ENCODE measurements around the gene APBA1. TPM values are rescaled to one million over a fixed set of nuclear protein-coding genes. Genes with fewer than 3 reads are reported as not detected.

The APBA1 gene
- total RNA-seq, 1 experiment from 2014 or later, result 1.8 TPM

DNA sequence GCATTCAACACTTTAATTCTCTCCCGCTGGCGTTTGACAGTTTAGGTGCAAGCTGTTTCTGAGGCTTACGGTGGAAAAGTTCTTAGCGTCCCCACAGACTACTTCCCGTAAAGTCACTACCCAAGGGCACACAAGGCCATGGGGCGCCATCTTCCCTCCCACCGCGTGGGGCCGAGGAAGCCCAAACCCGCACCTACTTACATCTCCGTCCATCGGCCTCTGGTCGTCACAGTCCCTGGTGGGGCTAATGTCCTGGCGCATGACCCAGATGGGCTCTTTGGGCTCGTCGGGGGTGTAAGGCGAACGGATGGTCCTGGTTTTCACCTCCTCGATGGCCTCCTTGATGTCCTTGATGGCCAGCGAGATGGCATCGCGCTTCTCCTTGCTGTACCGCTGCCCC is 156.4 kb downstream of the APBA1 start:
- no peaks in the 10 kb centered on the region; a peak in 1 of 7 replicates for H3K36me3 Mint-ChIP-seq (ENCODE audit: insufficient read depth in 1 of 3, low read depth in 3 of 3)
- Histone ChIP-seq H2AK5ac (ENCODE audit: insufficient read length, low read length) (no peak overlapping the region), H2BK15ac (ENCODE audit: low read depth, low read length) (no peak overlapping the region), H3K9ac (ENCODE audit: extremely low read depth, insufficient read length, low read length) (no peak overlapping the region), H2BK12ac (ENCODE audit: insufficient read length, low read depth, low read length) (no peak overlapping the region), H2BK5ac (ENCODE audit: insufficient read length, low read length) (no peak overlapping the region), H3K79me1 (ENCODE audit: insufficient read depth, low read depth, low read length, poor library complexity, severe bottlenecking) (no peaks in the 10 kb centered on the region), H2BK20ac (ENCODE audit: low read depth, low read length, poor library complexity, severe bottlenecking) (no peak overlapping the region), H3K14ac (ENCODE audit: insufficient read depth, low read length) (no peak overlapping the region), H3K4ac (ENCODE audit: low read depth, low read length) (no peak overlapping the region), H3K4me1 (ENCODE audit: insufficient read depth, low read length) (no peaks in the 10 kb centered on the region), H3K27me3 (ENCODE audit: insufficient read depth, low read length) (no peaks in the 10 kb centered on the region), H4K8ac (replicated peaks; ENCODE audit: insufficient read length, low read depth, low read length) (no peak overlapping the region), H3K9me3 (ENCODE audit: control insufficient read depth, low read depth, low read length) (no peaks in the 10 kb centered on the region), H3K23me2 (ENCODE audit: insufficient read length, low read depth, low read length, poor library complexity, severe bottlenecking) (no peaks in the 10 kb centered on the region), H3K79me2 (ENCODE audit: insufficient read depth, low read length) (no peaks in the 10 kb centered on the region), H3K27ac (ENCODE audit: insufficient read length, low read depth, low read length) (no peak overlapping the region), H4K5ac (ENCODE audit: insufficient read length, low read depth, low read length) (no peak overlapping the region), H4K20me1 (ENCODE audit: control insufficient read depth, insufficient read depth, insufficient read length) (no peaks in the 10 kb centered on the region), H3K23ac (ENCODE audit: insufficient read length, low read depth, low read length) (no peak overlapping the region), H3T11ph (ENCODE audit: low read length) (no peak overlapping the region), H2AFZ (ENCODE audit: low read length) (no peak overlapping the region), H4K91ac (ENCODE audit: insufficient read length, low read depth, low read length) (no peak overlapping the region), H3K56ac (ENCODE audit: insufficient read length, low read depth, low read length) (no peak overlapping the region), H2BK120ac (ENCODE audit: low read depth, low read length, poor library complexity, severe bottlenecking) (no peak overlapping the region), H3K4me2 (ENCODE audit: insufficient read depth, insufficient read length, low read length) (no peak overlapping the region), H3K18ac (ENCODE audit: insufficient read length, low read depth, low read length) (no peak overlapping the region)
- TF ChIP-seq, protein P1, sequence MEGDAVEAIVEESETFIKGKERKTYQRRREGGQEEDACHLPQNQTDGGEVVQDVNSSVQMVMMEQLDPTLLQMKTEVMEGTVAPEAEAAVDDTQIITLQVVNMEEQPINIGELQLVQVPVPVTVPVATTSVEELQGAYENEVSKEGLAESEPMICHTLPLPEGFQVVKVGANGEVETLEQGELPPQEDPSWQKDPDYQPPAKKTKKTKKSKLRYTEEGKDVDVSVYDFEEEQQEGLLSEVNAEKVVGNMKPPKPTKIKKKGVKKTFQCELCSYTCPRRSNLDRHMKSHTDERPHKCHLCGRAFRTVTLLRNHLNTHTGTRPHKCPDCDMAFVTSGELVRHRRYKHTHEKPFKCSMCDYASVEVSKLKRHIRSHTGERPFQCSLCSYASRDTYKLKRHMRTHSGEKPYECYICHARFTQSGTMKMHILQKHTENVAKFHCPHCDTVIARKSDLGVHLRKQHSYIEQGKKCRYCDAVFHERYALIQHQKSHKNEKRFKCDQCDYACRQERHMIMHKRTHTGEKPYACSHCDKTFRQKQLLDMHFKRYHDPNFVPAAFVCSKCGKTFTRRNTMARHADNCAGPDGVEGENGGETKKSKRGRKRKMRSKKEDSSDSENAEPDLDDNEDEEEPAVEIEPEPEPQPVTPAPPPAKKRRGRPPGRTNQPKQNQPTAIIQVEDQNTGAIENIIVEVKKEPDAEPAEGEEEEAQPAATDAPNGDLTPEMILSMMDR (conservative IDR thresholded peaks at IDR 0.05), result no peak
- H3K4me1 Mint-ChIP-seq, result peaks cover 0 to 9% of the 10 kb centered on the region in 2 experiments; a peak in 3 of 4 replicates
- no peak overlapping the region for H3K4me3 Mint-ChIP-seq
- no CpG with 5 or more reads among the region's 23 CpGs for WGBS (ENCODE audit: extremely low coverage, insufficient read length, low lambda C conversion rate)
- DNase-seq, result no peak
- H3K27me3 Mint-ChIP-seq (ENCODE audit: low read depth), result peaks cover 2% of the 10 kb centered on the region; the same call in 1 of the 2 replicates
- H3K9me3 Mint-ChIP-seq, result no peaks in the 10 kb centered on the region
- no peak overlapping the region for H3K27ac Mint-ChIP-seq

All from H9 (cell line).